Measurements from ENCODE around the gene C18orf32. TPM values are rescaled to one million over a fixed set of nuclear protein-coding genes. Genes with fewer than 3 reads are reported as not detected.

Gene C18orf32
- total and polyA plus RNA-seq, 2 of the 13 experiments (the other 11 are each of a cell fraction or from before 2014, with no cell fraction given) = 17.6 to 20.6 TPM

- TF ChIP-seq, protein P1, sequence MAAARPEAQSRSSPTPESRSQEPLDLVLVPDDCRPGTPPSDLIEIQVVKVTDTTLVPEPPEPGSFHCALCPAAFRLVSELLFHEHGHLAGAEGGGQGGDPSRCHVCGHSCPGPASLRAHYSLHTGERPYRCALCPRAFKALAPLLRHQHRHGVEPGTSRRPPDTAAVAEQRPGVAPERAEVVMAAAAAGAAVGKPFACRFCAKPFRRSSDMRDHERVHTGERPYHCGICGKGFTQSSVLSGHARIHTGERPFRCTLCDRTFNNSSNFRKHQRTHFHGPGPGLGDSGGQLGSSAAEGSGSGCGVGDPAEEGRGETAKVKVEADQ (CRISPR knock-in tag; IDR thresholded peaks at IDR 0.05; ENCODE audit: borderline replicate concordance) = no peak; the same call in 1 of the 2 replicates
- TF ChIP-seq ZBTB1 (CRISPR knock-in tag; IDR thresholded peaks at IDR 0.05; ENCODE audit: borderline replicate concordance) (no peak), CENPT (CRISPR knock-in tag; IDR thresholded peaks at IDR 0.05; ENCODE audit: low read depth) (peak; percentile 10; the same call in 1 of the 2 replicates), ZFP1 (CRISPR knock-in tag; IDR thresholded peaks at IDR 0.05) (no peak; the same call in 1 of the 2 replicates), NCOR1 (IDR thresholded peaks at IDR 0.05; ENCODE audit: borderline replicate concordance, low read length) (peak; percentile 20; the same call in 1 of the 2 replicates), ZSCAN25 (CRISPR knock-in tag; IDR thresholded peaks at IDR 0.05) (peak; percentile 36; the same call in 1 of the 2 replicates), ZFP36 (IDR thresholded peaks at IDR 0.05; ENCODE audit: borderline replicate concordance, low read depth, low read length, partially characterized antibody) (no peak), MTF2 (CRISPR knock-in tag; IDR thresholded peaks at IDR 0.05; ENCODE audit: borderline replicate concordance) (no peak; the same call in 1 of the 2 replicates), LCORL (IDR thresholded peaks at IDR 0.05) (no peak), LCORL (CRISPR knock-in tag; IDR thresholded peaks at IDR 0.05) (peak; percentile 89), CHD4 (IDR thresholded peaks at IDR 0.05; ENCODE audit: borderline replicate concordance, low read length) (no peak), ZC3H4 (CRISPR knock-in tag; IDR thresholded peaks at IDR 0.05; ENCODE audit: borderline replicate concordance) (peak; percentile 96), NFKB2 (CRISPR knock-in tag; IDR thresholded peaks at IDR 0.05; ENCODE audit: borderline replicate concordance) (peak; percentile 86; the same call in 1 of the 2 replicates), EP300 (IDR thresholded peaks at IDR 0.05; ENCODE audit: low read depth in 2 of 2, low read length in 2 of 2) (no peak), EP300 (CRISPR knock-in tag; IDR thresholded peaks at IDR 0.05; ENCODE audit: borderline replicate concordance) (no peak; the same call in 1 of the 2 replicates), ZNF879 (CRISPR knock-in tag; IDR thresholded peaks at IDR 0.05) (no peak), CREB1 (IDR thresholded peaks at IDR 0.05) (peak; percentile 74), CREB1 (CRISPR knock-in tag; IDR thresholded peaks at IDR 0.05) (peak; percentile 84), RFX5 (IDR thresholded peaks at IDR 0.05; ENCODE audit: low read depth, low read length) (no peak), CEBPB (IDR thresholded peaks at IDR 0.05; ENCODE audit: borderline replicate concordance, low read depth, low read length) (peak; percentile 97), MIER2 (CRISPR knock-in tag; IDR thresholded peaks at IDR 0.05) (peak; percentile 19; the same call in 1 of the 2 replicates), NFIC (IDR thresholded peaks at IDR 0.05; ENCODE audit: low read length) (0 out of 2 replicates have a peak, but pooled peaks have one; percentile 52), ZNF143 (CRISPR knock-in tag; IDR thresholded peaks at IDR 0.05) (peak; percentile 70), CAMTA2 (CRISPR knock-in tag; IDR thresholded peaks at IDR 0.05; ENCODE audit: borderline replicate concordance) (0 out of 2 replicates have a peak, but pooled peaks have one; percentile 39), ZNF598 (CRISPR knock-in tag; IDR thresholded peaks at IDR 0.05; ENCODE audit: borderline replicate concordance) (0 out of 2 replicates have a peak, but pooled peaks have one; percentile 87)
- TF ChIP-seq, protein P2, sequence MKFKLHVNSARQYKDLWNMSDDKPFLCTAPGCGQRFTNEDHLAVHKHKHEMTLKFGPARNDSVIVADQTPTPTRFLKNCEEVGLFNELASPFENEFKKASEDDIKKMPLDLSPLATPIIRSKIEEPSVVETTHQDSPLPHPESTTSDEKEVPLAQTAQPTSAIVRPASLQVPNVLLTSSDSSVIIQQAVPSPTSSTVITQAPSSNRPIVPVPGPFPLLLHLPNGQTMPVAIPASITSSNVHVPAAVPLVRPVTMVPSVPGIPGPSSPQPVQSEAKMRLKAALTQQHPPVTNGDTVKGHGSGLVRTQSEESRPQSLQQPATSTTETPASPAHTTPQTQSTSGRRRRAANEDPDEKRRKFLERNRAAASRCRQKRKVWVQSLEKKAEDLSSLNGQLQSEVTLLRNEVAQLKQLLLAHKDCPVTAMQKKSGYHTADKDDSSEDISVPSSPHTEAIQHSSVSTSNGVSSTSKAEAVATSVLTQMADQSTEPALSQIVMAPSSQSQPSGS (CRISPR knock-in tag; IDR thresholded peaks at IDR 0.05) = peak; percentile 80
- TF ChIP-seq, protein P3, sequence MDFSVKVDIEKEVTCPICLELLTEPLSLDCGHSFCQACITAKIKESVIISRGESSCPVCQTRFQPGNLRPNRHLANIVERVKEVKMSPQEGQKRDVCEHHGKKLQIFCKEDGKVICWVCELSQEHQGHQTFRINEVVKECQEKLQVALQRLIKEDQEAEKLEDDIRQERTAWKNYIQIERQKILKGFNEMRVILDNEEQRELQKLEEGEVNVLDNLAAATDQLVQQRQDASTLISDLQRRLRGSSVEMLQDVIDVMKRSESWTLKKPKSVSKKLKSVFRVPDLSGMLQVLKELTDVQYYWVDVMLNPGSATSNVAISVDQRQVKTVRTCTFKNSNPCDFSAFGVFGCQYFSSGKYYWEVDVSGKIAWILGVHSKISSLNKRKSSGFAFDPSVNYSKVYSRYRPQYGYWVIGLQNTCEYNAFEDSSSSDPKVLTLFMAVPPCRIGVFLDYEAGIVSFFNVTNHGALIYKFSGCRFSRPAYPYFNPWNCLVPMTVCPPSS (IDR thresholded peaks at IDR 0.05) = no peak
- TF ChIP-seq, protein P4, sequence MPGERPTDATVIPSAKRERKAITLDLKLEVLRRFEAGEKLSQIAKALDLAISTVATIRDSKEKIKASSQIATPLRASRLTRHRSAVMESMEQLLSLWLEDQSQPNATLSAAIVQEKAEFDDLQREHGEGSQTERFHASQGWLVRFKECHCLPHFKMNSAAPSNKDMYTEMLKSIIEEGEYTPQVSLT (CRISPR knock-in tag; IDR thresholded peaks at IDR 0.05; ENCODE audit: borderline replicate concordance, low read depth) = no peak
Observed at GRCh38 chr18:49486953-49487710, at the start of gene C18orf32 (continued).

Data from HepG2 (cell line).